Adrenal gland (tissue), 12 donors: ENCODE results near the gene CCSER1. TPM values are rescaled to one million over a fixed set of nuclear protein-coding genes. Genes with fewer than 3 reads are reported as not detected.

ENCODE experiments used
- DNase-seq, 7 donors: peaks; one replicate each; pipeline ENCODE4 v3.0.0-alpha.2; 2019 to 2020
- H3K27ac ChIP-seq, 5 donors: fragments of 200-600 bp; sonication (generic) in 4 of 5; 1 replicate in 3 of 5; 2 replicates in 2 of 5; pipeline versions ENCODE4 v1.5.1 to v1.8.0; 2016 to 2020; ENCODE audit warnings: mild to moderate bottlenecking in 1 of 5
- H3K27me3 ChIP-seq: fragments of 200-600 bp; 2 replicates; pipeline ENCODE4 v1.8.0; 2021
- H3K36me3 ChIP-seq, 2 donors: fragments of 200-600 bp; replicated peaks in 1 of 2; 1 replicate in 1 of 2; 2 replicates in 1 of 2; pipeline versions ENCODE4 v1.5.1 to v1.8.0; 2018 to 2022
- H3K4me1 ChIP-seq, 2 donors: fragments of 200-600 bp; replicated peaks in 1 of 2; 1 replicate in 1 of 2; 2 replicates in 1 of 2; pipeline versions ENCODE4 v1.5.1 to v1.8.0; 2018 to 2021
- H3K4me3 ChIP-seq, 4 donors: fragments of 200-600 bp; sonication (generic) in 3 of 4; one replicate each; pipeline ENCODE4 v1.5.1; 2016 to 2018
- H3K9me3 ChIP-seq, 3 donors: fragments of 200-600 bp; sonication (generic) in 1 of 3; replicated peaks in 1 of 3; 1 replicate in 2 of 3; 2 replicates in 1 of 3; pipeline versions ENCODE4 v1.5.1 to v1.8.0; 2016 to 2021
- POLR2A ChIP-seq, 2 donors: fragments of 450-650 bp; IDR thresholded peaks; one replicate each; pipeline ENCODE4 v1.6.1; 2017; ENCODE audit warnings: antibody characterized with exemption in 2 of 2, mild to moderate bottlenecking in 2 of 2, moderate library complexity in 1 of 2
- WGBS, 4 donors: extraction: QIAGEN DNeasy Blood & Tissue Kit in 2 of 4; methylation state at CpG; one replicate each; pipeline versions ENCODE4 v1.1.5 to v1.1.7; 2013 to 2017; 5-methylcytosine and 5-hydroxymethylcytosine counted together
- intact Hi-C, 2 donors: fragments of 100-400 bp; cut with DNase I; formaldehyde crosslinking; loops; one replicate each; pipeline versions ENCODE4 v1.14.1 to v1.15.0; 2022 to 2023
- polyA plus RNA-seq, 3 donors: library from polyadenylated mRNA; stranded (reverse); fragments of 200-250 nt in 2 of 3; fragments of 350-450 nt in 1 of 3; fragmentation: Illumina TruSeq in 1 of 3; extraction: RNeasy Lipid Tissue Mini Kit (QIAGEN cat#74804) in 1 of 3; gene quantifications; one replicate each; pipeline ENCODE4 v1.2.3, GENCODE V29; 2013 to 2014
- total RNA-seq, 9 donors: library from RNA; depleted of rRNA in 4 of 9; stranded (reverse); fragments of >200 nt in 4 of 9; fragments of 120-200 nt in 1 of 9; fragmentation: NEBNext Ultra II Directional in 1 of 9; extraction: Animal tissue kit (Norgen Biotek cat#: 25700) in 1 of 9; gene quantifications; one replicate each; pipeline versions ENCODE4 v1.1.0 to v1.2.4, GENCODE V29; 2013 to 2023
- TF ChIP-seq, protein P1 (sequence below), 6 experiments: fragments of 450-650 bp in 4 of 6; fragments of 200-600 bp in 2 of 6; sonication (generic) in 1 of 6; IDR thresholded peaks; 1 replicate in 5 of 6; 2 replicates in 1 of 6; pipeline versions ENCODE4 v1.5.1 to v1.8.0; 2016 to 2021; ENCODE audit warnings: antibody characterized with exemption in 6 of 6, mild to moderate bottlenecking in 2 of 6, moderate library complexity in 1 of 6
- donor health status: healthy with polysubstance abuse.
- donor health status: Bipolar disorder and iron deficiency.
- donor health status: DM: yes; HTN: yes; CAD: no.
- donor health status: DM: no; HTN: no; CAD: no.
- donor health status: DM: no; HTN: no; CAD: no.
- donor health status: DM: yes; HTN: yes; CAD: no.

CCSER1 gene
- total and polyA plus RNA-seq, 12 donors = 0.14 to 11.7 (median 2.3) TPM; not detected in 1

- TF ChIP-seq, protein P1, sequence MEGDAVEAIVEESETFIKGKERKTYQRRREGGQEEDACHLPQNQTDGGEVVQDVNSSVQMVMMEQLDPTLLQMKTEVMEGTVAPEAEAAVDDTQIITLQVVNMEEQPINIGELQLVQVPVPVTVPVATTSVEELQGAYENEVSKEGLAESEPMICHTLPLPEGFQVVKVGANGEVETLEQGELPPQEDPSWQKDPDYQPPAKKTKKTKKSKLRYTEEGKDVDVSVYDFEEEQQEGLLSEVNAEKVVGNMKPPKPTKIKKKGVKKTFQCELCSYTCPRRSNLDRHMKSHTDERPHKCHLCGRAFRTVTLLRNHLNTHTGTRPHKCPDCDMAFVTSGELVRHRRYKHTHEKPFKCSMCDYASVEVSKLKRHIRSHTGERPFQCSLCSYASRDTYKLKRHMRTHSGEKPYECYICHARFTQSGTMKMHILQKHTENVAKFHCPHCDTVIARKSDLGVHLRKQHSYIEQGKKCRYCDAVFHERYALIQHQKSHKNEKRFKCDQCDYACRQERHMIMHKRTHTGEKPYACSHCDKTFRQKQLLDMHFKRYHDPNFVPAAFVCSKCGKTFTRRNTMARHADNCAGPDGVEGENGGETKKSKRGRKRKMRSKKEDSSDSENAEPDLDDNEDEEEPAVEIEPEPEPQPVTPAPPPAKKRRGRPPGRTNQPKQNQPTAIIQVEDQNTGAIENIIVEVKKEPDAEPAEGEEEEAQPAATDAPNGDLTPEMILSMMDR (IDR thresholded peaks at IDR 0.05) = no peak
- TF ChIP-seq POLR2A (IDR thresholded peaks at IDR 0.05) = no peak
- Histone ChIP-seq H3K9me3 (no peaks in the 10 kb centered on the region), H3K27me3 (no peaks in the 10 kb centered on the region), H3K4me3 (no peak overlapping the region), H3K4me1 (no peaks in the 10 kb centered on the region), H3K27ac (no peak overlapping the region), H3K36me3 (no peaks in the 10 kb centered on the region)
- WGBS, 4 donors = 54 to 65% (median 63%) methylated on average over 1 of the region's 1 CpG
- intact Hi-C loops = no loop called here
- DNase-seq = no peak
Measured at GRCh38 chr4:90769251-90769650, 642.1 kb downstream of the CCSER1 start.

- WGBS, 4 donors = 74 to 97% (median 85%) methylated on average over 1 of the region's 1 CpG
- intact Hi-C loops = no loop called here
- Histone ChIP-seq H3K4me1 (no peaks in the 10 kb centered on the region), H3K27ac (no peak overlapping the region), H3K36me3 (no peaks in the 10 kb centered on the region), H3K9me3 (no peaks in the 10 kb centered on the region), H3K4me3 (no peak overlapping the region), H3K27me3 (no peaks in the 10 kb centered on the region)
- DNase-seq = no peak
- TF ChIP-seq POLR2A (IDR thresholded peaks at IDR 0.05) = no peak
- TF ChIP-seq, protein P1 (IDR thresholded peaks at IDR 0.05) = no peak
Measured at GRCh38 chr4:90780193-90780592, 653.0 kb downstream of the CCSER1 start.

DNA sequence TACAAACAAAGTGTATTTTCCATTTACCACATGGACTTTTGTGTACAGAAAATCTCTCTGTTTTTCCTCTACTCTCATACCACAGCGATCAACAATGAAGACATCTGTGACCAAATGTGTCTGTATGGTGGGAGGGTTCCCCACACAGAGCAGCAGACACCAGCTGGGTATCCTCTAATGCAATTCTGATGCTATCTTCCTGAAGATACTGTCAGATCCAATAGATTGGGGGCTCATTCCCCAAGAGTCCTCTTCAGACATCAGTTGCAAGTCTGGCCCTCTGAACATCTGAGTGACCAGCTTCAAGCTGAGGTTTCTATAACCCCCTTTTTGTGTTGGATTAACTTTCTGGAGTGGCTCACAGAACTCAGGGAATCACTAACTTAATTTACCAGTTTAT, 659.4 kb downstream of the CCSER1 start:
- intact Hi-C loops = no loop called here
- no peak overlapping the region for H3K27ac ChIP-seq
- no peak for TF ChIP-seq POLR2A (IDR thresholded peaks at IDR 0.05)
- TF ChIP-seq, protein P1 (IDR thresholded peaks at IDR 0.05) = no peak
- H3K4me3 ChIP-seq = no peak overlapping the region
- no peaks in the 10 kb centered on the region for H3K36me3 ChIP-seq
- no peak for DNase-seq
- H3K27me3 ChIP-seq = no peaks in the 10 kb centered on the region
- H3K9me3 ChIP-seq = no peaks in the 10 kb centered on the region
- no peaks in the 10 kb centered on the region for H3K4me1 ChIP-seq
- 92 to 96% (median 94%) methylated on average over 1 of the region's 1 CpG for WGBS, 4 donors

DNA sequence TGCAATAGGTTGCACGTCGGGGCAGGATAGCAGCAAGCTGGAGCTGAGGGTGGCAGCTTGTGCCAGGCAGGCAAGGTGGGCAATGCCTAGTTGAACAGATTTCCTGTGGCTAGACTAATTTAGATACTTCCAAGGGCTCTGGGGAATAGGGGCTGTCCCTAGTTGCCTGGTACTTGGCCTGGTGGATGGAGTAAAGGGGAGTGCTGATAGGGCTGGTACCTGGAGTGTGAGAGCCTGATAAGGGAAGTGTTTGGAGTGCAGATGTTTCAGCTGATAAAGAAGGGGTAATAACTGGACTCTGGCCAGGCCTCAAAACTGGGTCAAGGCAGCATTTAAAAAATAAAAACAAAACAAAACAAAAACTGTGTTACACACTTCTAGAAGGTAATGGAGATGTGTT, 665.5 kb downstream of the CCSER1 start:
- Histone ChIP-seq H3K4me1 (no peaks in the 10 kb centered on the region), H3K4me3 (no peak overlapping the region), H3K9me3 (no peaks in the 10 kb centered on the region), H3K27me3 (no peaks in the 10 kb centered on the region), H3K36me3 (no peaks in the 10 kb centered on the region), H3K27ac (no peak overlapping the region)
- no peak for DNase-seq
- intact Hi-C loops = no loop called here
- no peak for TF ChIP-seq POLR2A (IDR thresholded peaks at IDR 0.05)
- TF ChIP-seq, protein P1 (IDR thresholded peaks at IDR 0.05) = no peak
- WGBS, 4 donors = 83 to 92% (median 84%) methylated on average over 2 of the region's 2 CpGs
